Neuron (in vitro differentiated cells): ENCODE measurements around the gene ESR1.
"Not testable (repeated sequence)": the region's sequence is repeated elsewhere in the genome, so short reads cannot be mapped to it uniquely, and the experiment has no call there.

Experiments used
- H2AFZ ChIP-seq: one replicate; pipeline ENCODE4 v1.6.1; 2013; ENCODE audit warnings: low read depth, mild to moderate bottlenecking, inconsistent platforms, low read length, moderate library complexity
- H3K27me3 ChIP-seq: one replicate; pipeline ENCODE4 v1.6.1; 2013; ENCODE audit warnings: low read length; ENCODE audit not compliant: insufficient read depth
- H3K36me3 ChIP-seq: one replicate; pipeline ENCODE4 v1.6.1; 2013; ENCODE audit warnings: low read length; ENCODE audit not compliant: insufficient read depth
- H3K4me1 ChIP-seq: one replicate; pipeline ENCODE4 v1.6.1; 2013; ENCODE audit warnings: low read length; ENCODE audit not compliant: insufficient read depth
- H3K4me3 ChIP-seq: 2 replicates; pipeline ENCODE4 v1.5.1; 2013; ENCODE audit warnings: mild to moderate bottlenecking, low read length, moderate library complexity
- H3K9me3 ChIP-seq: one replicate; pipeline ENCODE4 v1.6.1; 2013; ENCODE audit warnings: low read length

Gene ESR1

DNA sequence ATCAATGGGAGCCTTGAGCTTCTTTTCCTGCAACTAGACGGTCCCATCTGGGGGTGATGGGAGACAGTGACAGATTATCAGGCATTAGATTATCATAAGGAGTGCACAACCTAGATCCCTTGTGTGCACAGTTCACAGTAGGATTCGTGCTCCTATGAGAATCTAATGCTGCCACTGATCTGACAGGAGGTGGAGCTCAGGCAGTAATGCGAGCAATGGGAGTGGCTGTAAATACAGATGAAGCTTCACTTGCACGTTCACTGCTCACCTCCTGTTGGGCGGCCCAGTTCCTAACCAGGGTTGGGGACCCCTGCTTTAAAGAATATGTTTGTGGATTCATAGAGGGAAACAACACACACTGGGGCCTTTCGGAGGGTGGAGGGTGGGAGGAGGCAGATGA, 180.7 kb downstream of the ESR1 start:
- not testable (repeated sequence) for H3K27me3 ChIP-seq, H3K4me1 ChIP-seq, H3K9me3 ChIP-seq, H2AFZ ChIP-seq, H3K4me3 ChIP-seq, H3K36me3 ChIP-seq

- no peaks in the 10 kb centered on the region for H3K36me3 ChIP-seq
- H3K4me3 ChIP-seq: no peak overlapping the region
- H3K4me1 ChIP-seq: no peaks in the 10 kb centered on the region
- no peaks in the 10 kb centered on the region for H3K27me3 ChIP-seq
- H2AFZ ChIP-seq: no peak overlapping the region
- no peaks in the 10 kb centered on the region for H3K9me3 ChIP-seq
These were observed 184.6 kb downstream of the ESR1 start for GRCh38 chr6:151992091-151992490.

DNA sequence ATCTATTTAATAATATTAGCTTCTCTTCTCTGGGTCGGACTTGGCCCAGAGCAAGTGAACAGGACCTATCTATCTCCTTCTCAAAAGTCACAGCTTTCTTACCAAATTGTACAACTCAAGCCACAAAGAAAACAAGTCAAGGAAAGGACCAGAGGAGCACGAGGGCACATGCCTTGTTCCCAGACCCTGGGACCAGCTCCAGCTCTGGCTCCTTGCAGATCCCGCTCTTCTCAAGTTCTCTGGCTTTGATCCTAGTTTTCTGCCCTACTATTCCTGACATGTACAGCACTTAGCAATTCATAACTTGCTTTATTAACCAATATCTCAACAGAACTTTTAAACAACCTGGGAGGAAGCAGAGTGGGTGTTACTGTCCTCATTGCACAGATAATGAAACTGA, 185.9 kb downstream of the ESR1 start:
- no peak overlapping the region for H3K4me3 ChIP-seq
- H3K4me1 ChIP-seq: no peaks in the 10 kb centered on the region
- no peaks in the 10 kb centered on the region for H3K27me3 ChIP-seq
- no peaks in the 10 kb centered on the region for H3K36me3 ChIP-seq
- H2AFZ ChIP-seq: no peak overlapping the region
- no peaks in the 10 kb centered on the region for H3K9me3 ChIP-seq

- Histone ChIP-seq H3K9me3 (no peaks in the 10 kb centered on the region), H3K27me3 (no peaks in the 10 kb centered on the region), H2AFZ (no peak overlapping the region), H3K4me3 (no peak overlapping the region), H3K4me1 (no peaks in the 10 kb centered on the region), H3K36me3 (no peaks in the 10 kb centered on the region)
These were observed 191.3 kb downstream of the ESR1 start for GRCh38 chr6:151998784-151999183.

DNA sequence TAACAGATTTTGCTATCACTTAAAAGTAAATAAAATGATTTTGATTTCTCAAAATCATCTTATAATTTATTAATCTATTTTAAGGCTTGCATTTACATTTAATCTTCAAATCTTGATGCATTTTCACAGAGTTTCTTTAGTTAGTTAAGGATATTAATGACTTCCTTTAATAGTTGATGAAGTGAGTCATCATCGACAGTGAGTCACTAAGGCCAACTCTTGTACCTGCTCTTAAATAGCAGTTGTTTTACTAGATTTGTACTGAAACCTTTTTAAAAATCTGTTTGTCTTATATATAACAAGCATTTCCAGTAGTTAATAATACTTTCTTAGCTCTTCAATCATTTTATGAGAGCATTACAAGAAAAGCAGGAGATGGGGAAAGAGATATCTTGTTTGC, 191.7 kb downstream of the ESR1 start:
- Histone ChIP-seq H3K36me3 (no peaks in the 10 kb centered on the region), H3K4me1 (no peaks in the 10 kb centered on the region), H2AFZ (no peak overlapping the region), H3K27me3 (no peaks in the 10 kb centered on the region), H3K4me3 (no peak overlapping the region), H3K9me3 (no peaks in the 10 kb centered on the region)

DNA sequence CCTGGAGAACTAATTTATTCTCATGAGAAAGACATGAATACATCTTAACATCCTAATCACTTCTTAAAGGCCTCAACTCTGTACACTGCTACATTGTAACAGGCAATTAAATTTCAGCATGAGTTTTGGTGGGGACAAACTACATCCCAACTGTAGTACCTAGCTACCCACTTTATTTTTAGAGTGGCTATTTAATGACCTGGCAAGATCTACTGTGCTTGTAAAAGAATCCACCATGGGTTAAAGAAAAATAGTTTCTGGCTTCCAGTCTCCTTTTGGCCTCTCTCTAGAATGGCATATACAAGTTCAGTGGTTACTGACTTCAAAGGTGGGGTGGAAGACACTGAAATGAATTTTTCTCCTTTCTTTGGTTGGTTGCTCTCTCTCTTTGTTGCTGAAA, 193.9 kb downstream of the ESR1 start:
- H3K4me1 ChIP-seq: no peaks in the 10 kb centered on the region

GRCh38 chr6:152002306-152002705, 194.8 kb downstream of the ESR1 start:
- no peaks in the 10 kb centered on the region for H3K4me1 ChIP-seq
- no peak overlapping the region for H2AFZ ChIP-seq
- H3K27me3 ChIP-seq: no peaks in the 10 kb centered on the region
- no peaks in the 10 kb centered on the region for H3K9me3 ChIP-seq
- H3K36me3 ChIP-seq: no peaks in the 10 kb centered on the region
- no peak overlapping the region for H3K4me3 ChIP-seq

More for the DNA sequence above, 193.9 kb downstream of the ESR1 start:
- H3K36me3 ChIP-seq: no peaks in the 10 kb centered on the region
- H3K27me3 ChIP-seq: no peaks in the 10 kb centered on the region
- no peak overlapping the region for H2AFZ ChIP-seq
- no peaks in the 10 kb centered on the region for H3K9me3 ChIP-seq
- H3K4me3 ChIP-seq: no peak overlapping the region

DNA sequence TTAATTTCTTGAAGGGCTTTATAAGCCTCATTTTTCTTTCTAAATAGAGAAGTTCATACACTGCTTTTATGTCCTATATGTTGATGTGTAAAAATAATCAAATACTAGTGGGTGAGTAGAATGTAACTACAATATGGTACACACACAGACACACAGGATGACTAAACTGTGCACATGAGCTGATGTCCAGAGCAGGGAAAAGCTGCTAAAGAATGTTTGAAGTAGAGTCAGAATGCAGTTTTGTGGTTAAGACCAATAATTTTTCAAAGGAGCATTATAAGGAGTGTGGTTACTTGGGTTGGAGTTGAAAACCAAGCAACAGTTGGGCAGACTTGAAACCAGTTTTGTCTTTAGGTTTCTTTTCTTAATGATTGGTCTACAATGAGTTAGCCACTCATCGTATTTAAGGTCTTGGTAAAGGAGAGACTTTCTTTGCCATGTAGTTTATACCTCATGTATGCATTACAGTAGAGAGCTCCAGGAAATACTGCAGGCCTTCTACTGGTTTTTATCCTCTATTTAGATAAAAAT, 196.6 kb downstream of the ESR1 start:
- Histone ChIP-seq H2AFZ (no peak overlapping the region), H3K4me1 (no peaks in the 10 kb centered on the region), H3K4me3 (no peak overlapping the region), H3K27me3 (no peaks in the 10 kb centered on the region), H3K9me3 (no peaks in the 10 kb centered on the region), H3K36me3 (no peaks in the 10 kb centered on the region)

- H3K27me3 ChIP-seq: no peaks in the 10 kb centered on the region
- no peak overlapping the region for H3K4me3 ChIP-seq
- H3K4me1 ChIP-seq: no peaks in the 10 kb centered on the region
- no peak overlapping the region for H2AFZ ChIP-seq
- H3K9me3 ChIP-seq: no peaks in the 10 kb centered on the region
- H3K36me3 ChIP-seq: no peaks in the 10 kb centered on the region
These were observed 197.4 kb downstream of the ESR1 start for GRCh38 chr6:152004896-152005295.

DNA sequence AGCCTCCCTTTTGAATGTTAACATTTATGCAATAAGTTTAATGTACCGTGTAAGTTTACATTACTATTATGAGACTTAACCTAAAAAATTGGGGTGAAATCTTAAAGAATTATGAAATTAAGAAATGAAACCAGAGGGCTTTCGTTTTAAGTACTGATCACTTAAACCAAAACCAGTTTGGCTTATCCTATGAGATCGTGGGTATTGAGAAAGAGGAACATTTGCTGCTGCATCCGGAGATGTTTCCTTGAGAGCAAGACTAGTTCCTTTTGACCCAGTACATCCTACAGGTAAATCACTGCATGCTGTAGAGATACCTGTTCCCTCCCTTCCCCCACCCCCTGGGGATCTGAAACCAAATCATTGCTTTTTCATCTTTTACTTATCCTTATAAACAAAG, 201.3 kb downstream of the ESR1 start:
- H3K27me3 ChIP-seq: no peaks in the 10 kb centered on the region
- H3K4me3 ChIP-seq: no peak overlapping the region
- no peaks in the 10 kb centered on the region for H3K9me3 ChIP-seq
- no peak overlapping the region for H2AFZ ChIP-seq
- H3K36me3 ChIP-seq: no peaks in the 10 kb centered on the region
- no peaks in the 10 kb centered on the region for H3K4me1 ChIP-seq

- H2AFZ ChIP-seq: no peak overlapping the region
- no peaks in the 10 kb centered on the region for H3K4me1 ChIP-seq
- no peaks in the 10 kb centered on the region for H3K36me3 ChIP-seq
- no peaks in the 10 kb centered on the region for H3K27me3 ChIP-seq
- H3K9me3 ChIP-seq: no peaks in the 10 kb centered on the region
- H3K4me3 ChIP-seq: no peak overlapping the region
These were observed 204.7 kb downstream of the ESR1 start for GRCh38 chr6:152012227-152012626.

DNA sequence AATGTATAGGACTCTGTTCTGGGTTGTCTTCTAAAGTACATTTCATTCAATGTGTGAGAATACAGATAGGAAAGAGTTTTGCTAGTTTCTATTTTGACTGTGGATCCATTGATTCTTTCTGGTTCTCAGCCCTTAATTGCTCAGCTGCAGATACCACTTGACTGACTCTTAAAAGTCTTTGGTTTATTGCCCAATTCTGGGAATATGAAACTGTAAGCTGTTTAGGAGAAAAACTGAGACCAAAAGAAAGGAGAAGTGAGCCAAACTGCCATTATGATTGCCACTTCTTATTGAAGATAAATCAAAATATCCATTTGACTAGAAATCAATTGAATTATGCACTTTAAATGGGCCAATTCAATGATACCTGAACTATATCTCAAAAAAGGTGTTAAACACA, 211.4 kb downstream of the ESR1 start:
- Histone ChIP-seq H3K27me3 (no peaks in the 10 kb centered on the region), H2AFZ (no peak overlapping the region), H3K9me3 (no peaks in the 10 kb centered on the region), H3K36me3 (no peaks in the 10 kb centered on the region), H3K4me1 (no peaks in the 10 kb centered on the region), H3K4me3 (no peak overlapping the region)

GRCh38 chr6:152022303-152022702, 214.8 kb downstream of the ESR1 start:
- Histone ChIP-seq H3K36me3 (no peaks in the 10 kb centered on the region), H3K27me3 (no peaks in the 10 kb centered on the region), H3K9me3 (no peaks in the 10 kb centered on the region), H3K4me1 (no peaks in the 10 kb centered on the region), H2AFZ (no peak overlapping the region), H3K4me3 (no peak overlapping the region)

GRCh38 chr6:152023613-152024012, 216.1 kb downstream of the ESR1 start:
- Histone ChIP-seq H2AFZ (no peak overlapping the region), H3K4me1 (no peaks in the 10 kb centered on the region), H3K36me3 (no peaks in the 10 kb centered on the region), H3K9me3 (no peaks in the 10 kb centered on the region), H3K4me3 (no peak overlapping the region), H3K27me3 (no peaks in the 10 kb centered on the region)
